Measurements from ENCODE around the gene NUP98.

DNA sequence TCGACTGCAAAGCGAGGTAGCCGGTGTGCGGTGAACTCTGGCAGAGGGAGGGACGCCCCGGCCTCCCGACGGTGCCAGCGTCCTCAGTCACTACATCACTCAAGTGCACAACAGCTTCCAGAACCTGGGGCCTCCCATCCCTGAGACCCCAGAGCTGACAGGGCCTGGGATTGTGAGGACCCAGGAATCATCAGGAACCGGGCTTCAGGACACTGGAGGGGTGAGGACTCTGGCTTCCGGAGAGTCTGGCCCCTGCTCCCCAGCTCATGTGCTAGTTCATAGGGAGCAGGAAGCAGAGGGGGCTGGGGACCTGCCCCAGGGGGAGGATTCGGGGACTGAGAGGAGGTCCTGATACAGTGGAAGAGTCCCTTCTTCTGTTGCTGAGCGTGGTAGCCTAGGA is 160.2 kb downstream of the NUP98 start:
- TF ChIP-seq, protein P1, sequence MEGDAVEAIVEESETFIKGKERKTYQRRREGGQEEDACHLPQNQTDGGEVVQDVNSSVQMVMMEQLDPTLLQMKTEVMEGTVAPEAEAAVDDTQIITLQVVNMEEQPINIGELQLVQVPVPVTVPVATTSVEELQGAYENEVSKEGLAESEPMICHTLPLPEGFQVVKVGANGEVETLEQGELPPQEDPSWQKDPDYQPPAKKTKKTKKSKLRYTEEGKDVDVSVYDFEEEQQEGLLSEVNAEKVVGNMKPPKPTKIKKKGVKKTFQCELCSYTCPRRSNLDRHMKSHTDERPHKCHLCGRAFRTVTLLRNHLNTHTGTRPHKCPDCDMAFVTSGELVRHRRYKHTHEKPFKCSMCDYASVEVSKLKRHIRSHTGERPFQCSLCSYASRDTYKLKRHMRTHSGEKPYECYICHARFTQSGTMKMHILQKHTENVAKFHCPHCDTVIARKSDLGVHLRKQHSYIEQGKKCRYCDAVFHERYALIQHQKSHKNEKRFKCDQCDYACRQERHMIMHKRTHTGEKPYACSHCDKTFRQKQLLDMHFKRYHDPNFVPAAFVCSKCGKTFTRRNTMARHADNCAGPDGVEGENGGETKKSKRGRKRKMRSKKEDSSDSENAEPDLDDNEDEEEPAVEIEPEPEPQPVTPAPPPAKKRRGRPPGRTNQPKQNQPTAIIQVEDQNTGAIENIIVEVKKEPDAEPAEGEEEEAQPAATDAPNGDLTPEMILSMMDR (IDR thresholded peaks at IDR 0.05; ENCODE audit: low read depth, low read length, missing input control): no peak
- TF ChIP-seq, protein P2, sequence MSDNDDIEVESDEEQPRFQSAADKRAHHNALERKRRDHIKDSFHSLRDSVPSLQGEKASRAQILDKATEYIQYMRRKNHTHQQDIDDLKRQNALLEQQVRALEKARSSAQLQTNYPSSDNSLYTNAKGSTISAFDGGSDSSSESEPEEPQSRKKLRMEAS (IDR thresholded peaks at IDR 0.05): no peak
- TF ChIP-seq, protein P3, sequence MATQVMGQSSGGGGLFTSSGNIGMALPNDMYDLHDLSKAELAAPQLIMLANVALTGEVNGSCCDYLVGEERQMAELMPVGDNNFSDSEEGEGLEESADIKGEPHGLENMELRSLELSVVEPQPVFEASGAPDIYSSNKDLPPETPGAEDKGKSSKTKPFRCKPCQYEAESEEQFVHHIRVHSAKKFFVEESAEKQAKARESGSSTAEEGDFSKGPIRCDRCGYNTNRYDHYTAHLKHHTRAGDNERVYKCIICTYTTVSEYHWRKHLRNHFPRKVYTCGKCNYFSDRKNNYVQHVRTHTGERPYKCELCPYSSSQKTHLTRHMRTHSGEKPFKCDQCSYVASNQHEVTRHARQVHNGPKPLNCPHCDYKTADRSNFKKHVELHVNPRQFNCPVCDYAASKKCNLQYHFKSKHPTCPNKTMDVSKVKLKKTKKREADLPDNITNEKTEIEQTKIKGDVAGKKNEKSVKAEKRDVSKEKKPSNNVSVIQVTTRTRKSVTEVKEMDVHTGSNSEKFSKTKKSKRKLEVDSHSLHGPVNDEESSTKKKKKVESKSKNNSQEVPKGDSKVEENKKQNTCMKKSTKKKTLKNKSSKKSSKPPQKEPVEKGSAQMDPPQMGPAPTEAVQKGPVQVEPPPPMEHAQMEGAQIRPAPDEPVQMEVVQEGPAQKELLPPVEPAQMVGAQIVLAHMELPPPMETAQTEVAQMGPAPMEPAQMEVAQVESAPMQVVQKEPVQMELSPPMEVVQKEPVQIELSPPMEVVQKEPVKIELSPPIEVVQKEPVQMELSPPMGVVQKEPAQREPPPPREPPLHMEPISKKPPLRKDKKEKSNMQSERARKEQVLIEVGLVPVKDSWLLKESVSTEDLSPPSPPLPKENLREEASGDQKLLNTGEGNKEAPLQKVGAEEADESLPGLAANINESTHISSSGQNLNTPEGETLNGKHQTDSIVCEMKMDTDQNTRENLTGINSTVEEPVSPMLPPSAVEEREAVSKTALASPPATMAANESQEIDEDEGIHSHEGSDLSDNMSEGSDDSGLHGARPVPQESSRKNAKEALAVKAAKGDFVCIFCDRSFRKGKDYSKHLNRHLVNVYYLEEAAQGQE (IDR thresholded peaks at IDR 0.05): no peak
- TF ChIP-seq YY1 (IDR thresholded peaks at IDR 0.05) (no peak), RAD21 (IDR thresholded peaks at IDR 0.05) (no peak), RXRA (IDR thresholded peaks at IDR 0.05) (no peak), TAF1 (conservative IDR thresholded peaks at IDR 0.05) (no peak), GABPA (IDR thresholded peaks at IDR 0.05 in 1 of 2, conservative IDR thresholded peaks at IDR 0.05 in 1 of 2) (no peak), SP1 (IDR thresholded peaks at IDR 0.05) (no peak), HNF4G (IDR thresholded peaks at IDR 0.05) (no peak), HNF4A (conservative IDR thresholded peaks at IDR 0.05) (no peak), JUND (IDR thresholded peaks at IDR 0.05) (no peak)
- TF ChIP-seq, protein P4, sequence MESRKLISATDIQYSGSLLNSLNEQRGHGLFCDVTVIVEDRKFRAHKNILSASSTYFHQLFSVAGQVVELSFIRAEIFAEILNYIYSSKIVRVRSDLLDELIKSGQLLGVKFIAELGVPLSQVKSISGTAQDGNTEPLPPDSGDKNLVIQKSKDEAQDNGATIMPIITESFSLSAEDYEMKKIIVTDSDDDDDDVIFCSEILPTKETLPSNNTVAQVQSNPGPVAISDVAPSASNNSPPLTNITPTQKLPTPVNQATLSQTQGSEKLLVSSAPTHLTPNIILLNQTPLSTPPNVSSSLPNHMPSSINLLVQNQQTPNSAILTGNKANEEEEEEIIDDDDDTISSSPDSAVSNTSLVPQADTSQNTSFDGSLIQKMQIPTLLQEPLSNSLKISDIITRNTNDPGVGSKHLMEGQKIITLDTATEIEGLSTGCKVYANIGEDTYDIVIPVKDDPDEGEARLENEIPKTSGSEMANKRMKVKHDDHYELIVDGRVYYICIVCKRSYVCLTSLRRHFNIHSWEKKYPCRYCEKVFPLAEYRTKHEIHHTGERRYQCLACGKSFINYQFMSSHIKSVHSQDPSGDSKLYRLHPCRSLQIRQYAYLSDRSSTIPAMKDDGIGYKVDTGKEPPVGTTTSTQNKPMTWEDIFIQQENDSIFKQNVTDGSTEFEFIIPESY (IDR thresholded peaks at IDR 0.05): no peak
